ENCODE data around the gene KRTAP1-3.

GRCh38 chr17:40993084-40993483 is 41.6 kb downstream of the KRTAP1-3 start:
- TF ChIP-seq MXI1 (IDR thresholded peaks at IDR 0.05; ENCODE audit: borderline replicate concordance, low read depth, low read length), result no peak
- TF ChIP-seq CTCF (conservative IDR thresholded peaks at IDR 0.05; ENCODE audit: low read depth, low read length), result no peak
- TF ChIP-seq SMC3 (IDR thresholded peaks at IDR 0.05; ENCODE audit: low read depth, low read length), result no peak
- TF ChIP-seq RFX5 (IDR thresholded peaks at IDR 0.05; ENCODE audit: low read depth, low read length), result no peak
- TF ChIP-seq FOS (IDR thresholded peaks at IDR 0.05; ENCODE audit: low read depth, low read length), result no peak
- TF ChIP-seq POLR2A (IDR thresholded peaks at IDR 0.05; ENCODE audit: low read depth, low read length), result no peak
- TF ChIP-seq CEBPB (IDR thresholded peaks at IDR 0.05; ENCODE audit: low read depth, low read length), result no peak
- no peak for TF ChIP-seq RAD21 (IDR thresholded peaks at IDR 0.05; ENCODE audit: low read length)
- TF ChIP-seq ELK1 (IDR thresholded peaks at IDR 0.05; ENCODE audit: borderline replicate concordance, low read depth, low read length), result no peak
- no peak for TF ChIP-seq RCOR1 (IDR thresholded peaks at IDR 0.05; ENCODE audit: insufficient replicate concordance, low read length)
- no peak for TF ChIP-seq BHLHE40 (IDR thresholded peaks at IDR 0.05; ENCODE audit: low read depth, low read length)

All from IMR-90 (cell line).